NT2/D1 (cell line): Measurements from ENCODE around the gene PFKP.

Source experiments
- DNase-seq: peaks from one replicate; pipeline ENCODE4 v3.0.0-alpha.2; 2011; ENCODE audit warnings: low read depth, low spot score
- H3K27me3 ChIP-seq: 2 replicates; pipeline ENCODE4 v1.6.0; 2011; ENCODE audit warnings: mild to moderate bottlenecking; ENCODE audit not compliant: insufficient read length, insufficient read depth
- H3K36me3 ChIP-seq: 2 replicates; pipeline ENCODE4 v1.6.1; 2011; ENCODE audit warnings: mild to moderate bottlenecking, low read length, mixed read lengths; ENCODE audit not compliant: insufficient read depth, insufficient read length
- H3K4me1 ChIP-seq: 2 replicates; pipeline ENCODE4 v1.5.1; 2011; ENCODE audit not compliant: insufficient read depth, insufficient read length
- H3K4me3 ChIP-seq: 2 replicates; pipeline ENCODE4 v1.5.1; 2011; ENCODE audit warnings: low read depth; ENCODE audit not compliant: insufficient read length
- H3K9ac ChIP-seq: 2 replicates; pipeline ENCODE4 v1.6.0; 2011; ENCODE audit warnings: low read depth; ENCODE audit not compliant: insufficient read length
- H3K9me3 ChIP-seq: 2 replicates; pipeline ENCODE4 v1.5.1; 2011; ENCODE audit warnings: mild to moderate bottlenecking, low read length; ENCODE audit not compliant: insufficient read depth
- SUZ12 ChIP-seq: IDR thresholded peaks from 2 replicates; pipeline ENCODE4 v1.6.1; 2011; ENCODE audit not compliant: insufficient read length, insufficient read depth; ENCODE audit errors: extremely low read depth
- YY1 ChIP-seq: IDR thresholded peaks from 2 replicates; pipeline ENCODE4 v1.6.1; 2011; ENCODE audit not compliant: insufficient read length, insufficient read depth
- ZNF274 ChIP-seq: IDR thresholded peaks from 2 replicates; pipeline ENCODE4 v1.6.1; 2011; ENCODE audit warnings: mild to moderate bottlenecking, low read depth, low read length

PFKP gene

GRCh38 chr10:3141351-3142005 lies 74.1 kb downstream of the PFKP start:
- no peak overlapping the region for H3K9ac ChIP-seq
- TF ChIP-seq SUZ12 = no peak
- TF ChIP-seq ZNF274 = no peak
- TF ChIP-seq YY1 = no peak
- no peak for DNase-seq
- H3K4me1 ChIP-seq = no peaks in the 10 kb centered on the region
- H3K9me3 ChIP-seq = no peaks in the 10 kb centered on the region
- no peaks in the 10 kb centered on the region for H3K27me3 ChIP-seq
- H3K4me3 ChIP-seq = no peak overlapping the region
- H3K36me3 ChIP-seq = peaks cover 96% of the 10 kb centered on the region

GRCh38 chr10:3142146-3142875 lies 75.0 kb downstream of the PFKP start:
- Histone ChIP-seq H3K4me3 (no peak overlapping the region), H3K9ac (no peak overlapping the region), H3K36me3 (peaks cover 95% of the 10 kb centered on the region), H3K4me1 (no peaks in the 10 kb centered on the region), H3K27me3 (no peaks in the 10 kb centered on the region), H3K9me3 (no peaks in the 10 kb centered on the region)
- no peak for DNase-seq
- TF ChIP-seq YY1 (no peak), SUZ12 (no peak), ZNF274 (no peak)

- H3K36me3 ChIP-seq = peaks cover 97% of the 10 kb centered on the region
- no peaks in the 10 kb centered on the region for H3K9me3 ChIP-seq
- H3K4me3 ChIP-seq = no peak overlapping the region
- no peak overlapping the region for H3K9ac ChIP-seq
- H3K27me3 ChIP-seq = no peaks in the 10 kb centered on the region
- TF ChIP-seq YY1 = no peak
- no peaks in the 10 kb centered on the region for H3K4me1 ChIP-seq
- no peak for DNase-seq
Measured at GRCh38 chr10:3143366-3143765, 76.0 kb downstream of the PFKP start.

GRCh38 chr10:3143791-3144434 lies 76.6 kb downstream of the PFKP start:
- H3K4me1 ChIP-seq = no peaks in the 10 kb centered on the region
- no peak for TF ChIP-seq YY1
- no peak for TF ChIP-seq ZNF274
- no peak for TF ChIP-seq SUZ12
- H3K4me3 ChIP-seq = no peak overlapping the region
- H3K9ac ChIP-seq = no peak overlapping the region
- H3K9me3 ChIP-seq = no peaks in the 10 kb centered on the region
- no peaks in the 10 kb centered on the region for H3K27me3 ChIP-seq
- peaks cover 97% of the 10 kb centered on the region for H3K36me3 ChIP-seq
- DNase-seq = no peak

- Histone ChIP-seq H3K9ac (no peak overlapping the region), H3K4me3 (no peak overlapping the region), H3K4me1 (no peaks in the 10 kb centered on the region), H3K9me3 (no peaks in the 10 kb centered on the region), H3K36me3 (peaks cover 96% of the 10 kb centered on the region), H3K27me3 (no peaks in the 10 kb centered on the region)
- DNase-seq = no peak
- TF ChIP-seq YY1 (no peak), SUZ12 (no peak)
Measured at GRCh38 chr10:3145366-3145765, 78.0 kb downstream of the PFKP start.

GRCh38 chr10:3146289-3146688 lies 78.9 kb downstream of the PFKP start:
- no peak for DNase-seq
- no peak overlapping the region for H3K4me3 ChIP-seq
- H3K27me3 ChIP-seq = no peaks in the 10 kb centered on the region
- H3K4me1 ChIP-seq = no peaks in the 10 kb centered on the region
- no peaks in the 10 kb centered on the region for H3K9me3 ChIP-seq
- no peak overlapping the region for H3K9ac ChIP-seq
- H3K36me3 ChIP-seq = peaks cover 96% of the 10 kb centered on the region
- no peak for TF ChIP-seq YY1
- TF ChIP-seq SUZ12 = no peak
- TF ChIP-seq ZNF274 = no peak

GRCh38 chr10:3147117-3147820 lies 79.9 kb downstream of the PFKP start:
- Histone ChIP-seq H3K36me3 (peaks cover 91% of the 10 kb centered on the region), H3K4me3 (no peak overlapping the region)
- TF ChIP-seq ZNF274 (no peak), YY1 (no peak), SUZ12 (no peak)

More at GRCh38 chr10:3147117-3147820, 79.9 kb downstream of the PFKP start:
- H3K27me3 ChIP-seq = no peaks in the 10 kb centered on the region
- no peak for DNase-seq
- no peaks in the 10 kb centered on the region for H3K4me1 ChIP-seq
- H3K9me3 ChIP-seq = no peaks in the 10 kb centered on the region
- H3K9ac ChIP-seq = no peak overlapping the region
